IPS-NIHi7 (cell line): ENCODE data around the gene EIPR1.

Experiments used
- DNase-seq: peaks from one replicate; pipeline ENCODE4 v3.0.0; 2012; ENCODE audit warnings: mixed read lengths; ENCODE audit errors: extremely low spot score

Gene EIPR1

DNA sequence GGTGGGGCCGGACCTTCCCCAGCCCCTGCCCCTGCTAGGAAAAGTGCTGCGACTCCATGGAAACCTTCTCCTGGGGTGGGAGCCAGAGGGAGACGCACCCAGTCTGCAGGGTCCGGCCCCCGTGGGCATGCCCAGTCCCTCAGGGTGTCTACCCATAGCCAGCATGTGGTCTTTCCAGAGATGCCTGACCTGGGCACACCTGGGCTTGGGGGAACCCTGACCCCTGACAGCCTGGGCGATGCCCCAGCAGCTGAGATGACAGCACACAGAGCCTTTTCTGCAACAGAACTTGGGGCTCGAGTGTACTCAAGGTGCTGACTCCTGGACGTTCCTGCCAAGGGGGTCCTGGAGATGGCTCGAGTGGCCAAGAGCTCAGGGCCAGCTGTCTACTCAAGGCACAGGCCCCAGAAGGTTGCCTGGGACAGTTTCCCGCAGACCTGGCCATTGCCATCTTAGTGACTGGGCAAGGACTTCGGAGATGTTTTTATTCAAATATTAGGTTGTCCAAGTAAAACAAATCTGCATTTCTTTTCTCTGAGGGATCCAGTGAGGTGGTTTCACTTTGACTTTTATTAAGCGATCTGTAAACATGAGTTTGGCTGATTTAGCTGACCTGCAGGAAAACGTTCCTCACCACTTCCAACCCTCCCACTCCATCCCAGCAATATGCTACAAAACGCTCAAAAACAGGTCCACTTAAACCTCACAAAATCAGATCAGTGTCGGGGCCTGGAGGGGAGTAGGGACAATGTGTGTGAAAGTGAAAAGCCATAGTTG lies 228.0 kb downstream of the EIPR1 start:
- no peak for DNase-seq

DNA sequence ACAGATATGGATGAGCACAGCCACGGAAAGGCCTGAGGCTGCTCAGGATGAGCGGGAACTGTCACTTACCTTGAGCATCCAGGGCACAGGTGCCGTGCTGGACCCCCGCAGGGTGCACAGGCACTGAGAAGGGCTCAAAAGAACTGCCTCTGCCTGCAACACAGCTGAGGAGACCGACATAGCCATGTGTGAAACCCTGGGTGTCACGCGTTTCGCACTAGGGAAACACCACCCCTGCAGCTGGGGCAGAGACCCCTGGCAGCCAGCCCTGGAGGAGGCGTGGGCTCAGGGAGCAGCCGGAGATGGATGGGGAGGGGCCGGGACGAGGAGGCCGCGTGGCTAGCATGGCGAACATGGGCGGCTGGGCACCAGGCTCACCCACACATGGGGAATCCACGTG lies 228.9 kb downstream of the EIPR1 start:
- no peak for DNase-seq

DNA sequence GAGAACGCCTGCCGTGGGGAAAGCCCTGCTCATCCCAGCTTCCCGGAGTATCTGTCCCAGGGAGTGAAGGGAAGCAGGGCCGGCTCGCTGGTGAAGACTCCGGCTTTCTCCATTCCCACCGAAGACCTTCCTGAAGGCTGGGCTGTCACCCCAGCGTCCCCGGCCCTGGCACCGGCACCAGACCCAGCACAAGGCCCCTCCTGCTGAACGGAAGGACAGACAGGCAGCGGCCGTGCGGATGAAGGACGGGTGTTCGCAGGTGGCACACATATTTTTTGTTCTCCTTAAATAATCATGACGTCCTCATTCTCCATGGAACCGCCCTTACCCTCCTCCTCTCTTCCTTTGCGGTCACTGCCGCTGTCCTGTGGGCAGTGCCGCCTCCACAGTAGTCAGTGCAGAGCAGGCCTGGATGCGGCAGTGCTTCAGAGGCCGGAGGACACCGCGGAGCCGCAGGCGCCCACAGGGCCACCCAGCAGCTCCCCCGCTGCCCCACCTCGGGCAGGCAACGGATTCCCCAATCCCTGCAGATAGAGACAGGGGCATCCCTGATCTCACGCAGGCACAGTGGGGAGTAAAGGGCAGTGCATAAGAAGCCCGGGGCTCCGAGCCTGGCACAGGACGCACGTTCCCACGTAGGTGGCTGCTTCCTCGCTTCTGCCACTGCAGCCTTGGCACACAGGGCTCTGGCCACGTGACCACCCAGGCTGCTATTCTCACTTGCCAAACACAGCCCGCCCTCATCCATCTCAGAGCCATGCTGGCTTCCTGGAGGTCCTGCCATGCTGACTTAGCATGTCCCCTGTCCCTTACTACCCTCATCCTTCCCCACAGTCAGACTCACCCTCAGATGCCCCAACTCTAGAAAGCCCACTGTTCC lies 229.7 kb downstream of the EIPR1 start:
- DNase-seq = no peak

DNA sequence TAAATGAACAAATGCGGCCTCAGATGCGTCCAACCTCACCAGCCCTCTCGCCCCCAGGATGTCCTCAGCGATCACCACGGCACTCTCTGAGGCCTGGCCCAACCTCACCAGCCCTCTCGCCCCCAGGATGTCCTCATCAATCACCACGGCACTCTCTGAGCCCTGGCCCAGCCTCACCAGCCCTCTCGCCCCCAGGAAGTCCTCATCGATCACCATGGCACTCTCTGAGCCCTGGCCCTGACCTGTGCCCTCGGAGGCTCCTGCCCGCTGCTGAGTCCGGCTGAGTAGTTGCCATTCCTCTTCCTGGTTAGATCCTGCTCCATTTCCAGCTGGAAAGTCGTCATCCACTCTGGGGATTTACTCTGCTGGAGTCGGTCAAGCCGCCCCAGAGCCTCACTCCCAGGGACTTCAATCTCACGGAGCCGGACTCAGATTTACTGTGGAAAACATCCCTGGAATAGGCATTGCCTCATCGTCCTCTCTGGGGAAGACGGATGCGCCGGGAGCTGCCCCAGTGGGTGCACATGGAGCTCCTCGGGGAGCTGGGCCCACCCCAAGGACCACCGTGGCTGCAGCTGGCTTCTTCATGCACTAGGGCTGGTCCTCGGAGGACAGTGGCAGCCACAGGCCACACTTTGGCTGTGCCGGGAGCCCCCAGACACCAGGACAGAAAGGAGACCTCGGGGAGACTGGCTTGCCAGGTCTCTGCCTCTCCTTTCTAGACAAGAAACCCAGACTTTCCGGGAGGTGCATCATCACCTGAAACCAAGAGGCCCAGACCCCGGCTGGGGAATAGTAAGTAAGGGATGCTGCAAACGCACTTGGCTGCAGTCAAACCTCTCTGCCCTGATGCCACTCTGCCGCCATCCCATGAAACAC lies 230.6 kb downstream of the EIPR1 start:
- no peak for DNase-seq

DNA sequence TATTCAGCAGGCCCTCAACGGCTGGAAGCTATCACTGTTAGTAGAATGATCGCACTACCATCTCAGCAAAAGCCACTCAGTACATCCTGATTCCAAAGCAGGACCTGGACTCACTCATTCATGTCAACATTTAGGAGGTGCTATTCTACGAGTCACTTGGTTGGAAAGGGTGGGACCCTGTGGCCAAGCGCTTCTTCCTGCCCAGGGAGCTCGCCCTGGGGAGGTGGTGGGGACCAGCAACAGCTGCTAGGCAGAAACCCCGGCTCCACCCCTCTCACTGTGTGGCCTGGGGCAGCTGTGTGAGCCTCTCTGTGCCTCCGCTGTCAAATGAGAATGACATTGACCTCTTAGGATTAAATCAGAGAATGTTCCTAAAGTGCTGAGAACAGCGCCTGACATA lies 231.4 kb downstream of the EIPR1 start:
- no peak for DNase-seq

DNA sequence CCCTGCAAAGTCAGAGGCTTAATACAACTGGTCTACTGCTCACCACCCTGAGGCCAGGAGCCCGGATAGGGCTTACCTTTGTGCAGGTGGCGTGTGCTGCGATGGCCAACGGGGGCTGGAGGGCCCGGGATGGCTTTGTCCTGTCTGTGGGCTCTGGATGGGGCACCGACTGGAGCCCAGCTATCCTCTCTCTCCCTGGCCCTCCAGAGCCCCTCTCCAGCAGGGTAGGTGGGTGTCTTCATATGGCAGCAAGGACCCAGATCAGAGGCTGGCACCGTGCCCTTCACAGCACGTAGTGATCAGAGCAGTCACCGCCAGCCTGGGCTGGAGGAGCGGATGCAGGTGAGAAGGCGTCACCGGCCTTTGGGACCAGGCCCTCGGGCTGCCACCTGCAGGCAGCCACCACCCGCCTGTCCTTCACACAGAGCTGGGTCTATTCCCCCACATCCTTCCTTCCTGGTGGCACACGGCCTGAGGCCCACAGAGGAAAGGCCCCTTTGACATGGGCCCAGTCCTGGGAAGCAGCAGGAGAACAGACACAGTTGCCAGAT lies 232.1 kb downstream of the EIPR1 start:
- no peak for DNase-seq

DNA sequence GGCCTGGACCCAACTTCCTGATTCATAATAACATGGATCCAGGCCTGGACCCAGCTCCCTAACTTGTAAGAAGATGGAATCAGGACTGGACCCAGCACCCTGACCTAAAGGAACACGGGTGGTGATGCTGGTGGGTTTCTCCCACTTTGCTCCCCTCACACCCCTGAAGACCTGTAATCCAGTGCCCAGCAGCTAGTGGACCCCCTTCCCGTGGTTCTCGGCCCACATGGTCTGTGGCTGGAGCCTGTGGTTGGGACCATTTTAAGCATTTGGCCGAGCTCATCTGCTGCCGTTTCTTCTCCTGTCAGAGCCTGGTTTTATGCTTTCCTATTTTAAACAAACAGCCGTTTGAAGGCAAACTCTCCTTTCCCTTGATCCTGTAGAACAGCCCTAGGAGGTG lies 232.8 kb downstream of the EIPR1 start:
- no peak for DNase-seq

DNA sequence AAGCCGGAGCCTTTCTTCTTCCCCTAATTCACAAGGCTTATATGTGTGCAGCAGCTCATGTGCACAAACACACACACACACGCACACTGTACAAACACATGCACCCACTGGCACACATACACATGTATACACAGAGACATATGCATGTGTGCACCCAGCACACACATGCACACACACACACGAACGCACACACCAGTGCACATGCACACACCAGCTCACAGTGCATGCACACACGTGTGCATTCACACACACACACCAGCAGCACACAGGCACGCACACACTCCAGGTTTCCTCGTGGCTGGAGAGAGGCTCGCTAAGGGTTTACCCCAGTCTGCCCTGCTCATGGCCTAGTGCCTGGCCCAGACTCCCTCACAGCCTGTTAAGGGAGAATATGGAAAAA lies 234.0 kb downstream of the EIPR1 start:
- DNase-seq = no peak

DNA sequence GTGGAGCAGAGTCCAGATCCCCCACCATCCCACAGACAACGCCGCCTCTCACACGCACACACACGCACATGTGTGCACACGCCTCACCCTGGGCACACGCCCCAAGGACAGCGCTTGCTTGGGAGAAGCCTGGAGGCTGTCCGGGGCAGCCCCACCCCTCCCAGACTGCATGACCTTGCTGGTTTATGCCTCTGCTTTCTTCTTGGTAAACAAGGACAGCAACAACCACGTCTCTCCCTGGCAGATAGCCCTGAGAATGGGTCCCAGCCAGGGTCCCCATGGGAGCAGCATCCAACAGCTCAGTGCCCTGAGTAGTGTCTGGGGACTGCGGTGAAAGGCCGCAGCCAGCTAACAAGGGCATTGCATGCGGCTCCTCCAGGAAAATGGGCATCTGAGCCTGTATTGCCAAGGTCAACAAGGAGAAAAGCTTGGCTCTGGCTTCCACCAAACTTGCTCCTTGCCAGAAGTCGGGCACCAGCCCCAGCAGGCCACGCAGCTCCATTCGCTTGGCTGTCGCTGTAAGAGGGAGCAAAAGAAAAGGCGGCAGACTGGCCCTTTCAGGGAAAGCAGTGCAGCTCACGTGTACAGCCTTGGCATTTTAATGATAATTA lies 234.6 kb downstream of the EIPR1 start:
- DNase-seq = no peak

DNA sequence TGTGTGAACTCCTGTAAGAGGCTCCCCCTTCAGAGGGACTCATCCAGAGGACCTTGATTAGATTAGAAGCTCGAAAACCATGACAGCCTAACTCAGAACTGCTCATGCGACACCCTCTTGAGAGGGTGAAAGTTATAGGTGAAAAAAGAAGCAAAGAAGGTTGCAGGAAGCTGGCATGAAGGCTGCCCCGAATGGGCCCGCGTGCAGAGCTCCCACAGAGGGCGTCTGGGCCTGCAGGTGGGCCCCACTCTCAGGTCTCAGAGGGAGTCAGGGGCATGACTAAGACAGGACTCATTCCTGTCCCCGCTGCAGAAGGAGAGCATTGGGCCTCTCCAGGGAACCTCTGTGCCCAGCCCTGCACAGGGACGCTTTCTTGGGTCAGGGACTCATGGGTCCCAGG lies 235.4 kb downstream of the EIPR1 start:
- no peak for DNase-seq

DNA sequence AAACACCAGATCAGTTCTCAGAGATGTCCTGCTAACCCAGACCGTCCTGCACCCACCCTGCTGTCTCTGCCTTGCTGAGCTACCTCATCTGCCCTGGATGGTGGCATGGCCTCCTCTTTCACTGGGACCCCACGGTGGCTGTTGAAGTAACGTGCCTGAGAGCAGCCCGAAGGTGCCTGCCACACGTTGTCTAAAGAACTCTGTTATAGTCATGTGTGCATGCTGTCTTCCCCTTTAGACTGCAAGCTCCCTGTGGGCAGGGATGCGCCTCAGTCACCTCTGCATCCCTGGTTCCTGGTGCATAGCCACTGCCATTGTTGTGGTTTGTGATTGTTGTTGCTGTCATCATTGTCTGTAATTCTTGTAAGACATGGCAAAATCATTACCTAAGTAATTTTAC lies 235.9 kb downstream of the EIPR1 start:
- no peak for DNase-seq

DNA sequence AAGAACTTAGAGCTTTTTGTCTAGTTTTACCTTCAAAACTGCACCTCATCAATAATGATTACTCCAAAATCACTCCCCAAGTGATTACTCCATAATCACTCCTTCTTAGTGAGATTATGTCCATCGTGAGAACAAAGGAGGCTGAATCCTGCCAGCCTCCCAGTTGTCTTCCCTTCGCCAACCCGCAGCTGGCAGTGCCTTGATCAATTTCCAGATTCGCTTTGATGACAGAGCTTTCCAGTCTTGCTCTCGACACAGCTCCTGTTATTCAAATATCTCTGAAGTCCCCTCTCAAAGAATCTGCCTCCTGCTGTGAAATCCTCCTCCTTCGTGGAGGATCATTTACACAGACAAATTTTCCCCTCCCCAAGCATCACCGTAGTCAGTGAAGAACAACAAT lies 237.7 kb downstream of the EIPR1 start:
- no peak for DNase-seq
